K562 (cell line): ENCODE results near the gene ASXL2. TPM values are rescaled to one million over a fixed set of nuclear protein-coding genes. Genes with fewer than 3 reads are reported as not detected.

ENCODE experiments used
- ARID3A ChIP-seq: IDR thresholded peaks from 2 replicates; pipeline ENCODE4 v1.6.1; 2012; ENCODE audit warnings: low read depth, low read length, improper control_type of control experiment, borderline replicate concordance
- ARNT ChIP-seq, 2 experiments: fragments of 450-650 bp; IDR thresholded peaks; 2 replicates each; pipeline ENCODE4 v1.6.1; 2016; ENCODE audit warnings: mild to moderate bottlenecking in 1 of 2
- EHMT2 ChIP-seq: fragments of 450-650 bp; IDR thresholded peaks from 2 replicates; pipeline ENCODE4 v1.6.1; 2018; ENCODE audit warnings: antibody characterized with exemption
- ELF1 ChIP-seq: fragments of 200-800 bp; sonication (Bioruptor generic); IDR thresholded peaks from 2 replicates; pipeline ENCODE4 v1.6.1; 2016; ENCODE audit warnings: missing genetic modification characterization, missing compliant biosample characterization
- EP300 ChIP-seq: IDR thresholded peaks from 2 replicates; pipeline ENCODE4 v1.6.1; 2012; ENCODE audit warnings: low read length, improper control_type of control experiment
- EWSR1 ChIP-seq: fragments of 450-650 bp; IDR thresholded peaks from 2 replicates; pipeline ENCODE4 v1.6.1; 2018; ENCODE audit warnings: borderline replicate concordance, mild to moderate bottlenecking, low read depth, moderate library complexity; ENCODE audit not compliant: partially characterized antibody
- HLTF ChIP-seq: fragments of 450-650 bp; IDR thresholded peaks from 2 replicates; pipeline ENCODE4 v1.6.1; 2016
- KAT2B ChIP-seq: IDR thresholded peaks from one replicate; pipeline ENCODE4 v1.6.1; 2012; ENCODE audit warnings: low read depth, mild to moderate bottlenecking, control low read depth, inconsistent platforms, low read length, moderate library complexity
- KAT7 ChIP-seq: sonication (generic); formaldehyde crosslinking; IDR thresholded peaks from 2 replicates; pipeline ENCODE4 v1.8.0; 2022; ENCODE audit warnings: missing genetic modification reagents, mild to moderate bottlenecking, borderline replicate concordance
- KDM4B ChIP-seq, 2 experiments: fragments of 450-650 bp in 1 of 2; sonication (generic) in 1 of 2; IDR thresholded peaks; 2 replicates each; pipeline ENCODE4 v1.6.1; 2016 to 2017; ENCODE audit warnings: borderline replicate concordance in 2 of 2, antibody characterized with exemption in 1 of 2, low read depth in 1 of 2, mild to moderate bottlenecking in 1 of 2
- MAZ ChIP-seq, 2 experiments: fragments of 450-650 bp in 1 of 2; sonication (generic) in 1 of 2; formaldehyde crosslinking; IDR thresholded peaks in 1 of 2; conservative IDR thresholded peaks in 1 of 2; 2 replicates each; pipeline versions ENCODE4 v1.4.0 to v1.5.0; 2020; ENCODE audit warnings: mild to moderate bottlenecking in 1 of 2, missing genetic modification reagents in 1 of 2
- MITF ChIP-seq: IDR thresholded peaks from 2 replicates; pipeline ENCODE4 v1.6.1; 2014; ENCODE audit warnings: antibody characterized with exemption
- MYBL2 ChIP-seq, 2 experiments: fragments of 450-650 bp in 1 of 2; sonication (generic) in 1 of 2; formaldehyde crosslinking in 1 of 2; IDR thresholded peaks; 2 replicates each; pipeline versions ENCODE4 v1.6.1 to v1.8.1; 2017 to 2022; ENCODE audit warnings: borderline replicate concordance in 1 of 2, inconsistent platforms in 1 of 2, low read depth in 1 of 2, mild to moderate bottlenecking in 1 of 2, missing genetic modification reagents in 1 of 2, moderate library complexity in 1 of 2
- POLR2H ChIP-seq: IDR thresholded peaks from 2 replicates; pipeline ENCODE4 v1.6.1; 2016; ENCODE audit warnings: missing genetic modification characterization, low read depth, mild to moderate bottlenecking, control low read depth, missing compliant biosample characterization, moderate library complexity
- RCOR1 ChIP-seq, 2 experiments: IDR thresholded peaks; 2 replicates each; pipeline ENCODE4 v1.6.1; 2012; ENCODE audit warnings: low read depth in 2 of 2, low read length in 2 of 2, borderline replicate concordance in 1 of 2, improper control_type of control experiment in 1 of 2
- SLC30A9 ChIP-seq: fragments of 250-450 bp; sonication (Bioruptor Pico); IDR thresholded peaks from 2 replicates; pipeline ENCODE4 v1.8.0; 2022; ENCODE audit warnings: mild to moderate bottlenecking, moderate library complexity
- SMAD2 ChIP-seq: fragments of 150-350 bp; IDR thresholded peaks from 2 replicates; pipeline ENCODE4 v1.6.1; 2014; ENCODE audit warnings: low read depth, mild to moderate bottlenecking, low read length
- SMARCA4 ChIP-seq: fragments of 450-650 bp; IDR thresholded peaks from 2 replicates; pipeline ENCODE4 v1.6.1; 2016
- SREBF1 ChIP-seq: fragments of 150-350 bp; IDR thresholded peaks from 2 replicates; pipeline ENCODE4 v1.6.1; 2014; ENCODE audit warnings: antibody characterized with exemption, low read depth, low read length, borderline replicate concordance
- TAL1 ChIP-seq: fragments of 450-650 bp; IDR thresholded peaks from 2 replicates; pipeline ENCODE4 v1.6.1; 2016; ENCODE audit warnings: mild to moderate bottlenecking
- ZFP1 ChIP-seq: fragments of 450-650 bp; formaldehyde crosslinking; IDR thresholded peaks from 2 replicates; pipeline ENCODE4 v1.4.0; 2020; ENCODE audit warnings: mild to moderate bottlenecking, mixed read lengths
- ZNF174 ChIP-seq: fragments of 250-450 bp; sonication (Bioruptor Pico); IDR thresholded peaks from 2 replicates; pipeline ENCODE4 v1.4.0; 2020; ENCODE audit warnings: mild to moderate bottlenecking
- ZNF354B ChIP-seq: fragments of 250-450 bp; sonication (Bioruptor Pico); IDR thresholded peaks from 2 replicates; pipeline ENCODE4 v1.4.0; 2020
- ZNF507 ChIP-seq: conservative IDR thresholded peaks from 2 replicates; pipeline ENCODE4 v1.6.1; 2017; ENCODE audit warnings: missing genetic modification characterization, missing compliant biosample characterization
- ZNF75A ChIP-seq: fragments of 450-650 bp; formaldehyde crosslinking; IDR thresholded peaks from 2 replicates; pipeline ENCODE4 v1.4.0; 2020; ENCODE audit warnings: mild to moderate bottlenecking
- polyA plus RNA-seq, 8 experiments: library from polyadenylated mRNA; depleted of rRNA in 4 of 8; stranded (reverse) in 5 of 8; unstranded in 3 of 8; fragments of >200 nt; fragmentation: Nextera tagmentation in 2 of 8; fragmentation: Illumina TruSeq in 1 of 8; extraction: Ambion mirVana in 2 of 8; extraction: Trizol in 1 of 8; gene quantifications; 2 replicates each; pipeline versions ENCODE4 v1.2.1 to v1.2.3, GENCODE V29; 2011 to 2014; ENCODE audit warnings: inconsistent platforms in 1 of 8, missing spikeins in 1 of 8
- total RNA-seq, 7 experiments: library from RNA; depleted of rRNA in 6 of 7; stranded (reverse); fragments of >200 nt in 6 of 7; fragmentation: Illumina TruSeq in 2 of 7; extraction: Trizol in 2 of 7; gene quantifications; 2 replicates each; pipeline versions ENCODE4 v1.2.1 to v1.2.3, GENCODE V29; 2011 to 2021; ENCODE audit warnings: low replicate concordance in 1 of 7
- TF ChIP-seq, protein P1 (sequence below): IDR thresholded peaks from 3 replicates; pipeline ENCODE4 v1.6.1; 2011; ENCODE audit warnings: borderline replicate concordance, mild to moderate bottlenecking, moderate library complexity; ENCODE audit not compliant: insufficient read length; ENCODE audit errors: extremely low read depth

Gene ASXL2
- total and polyA plus RNA-seq, 9 of the 15 experiments (the other 6 are each of a cell fraction or from before 2014, with no cell fraction given): 2.2 to 25.9 (median 9.0) TPM

DNA sequence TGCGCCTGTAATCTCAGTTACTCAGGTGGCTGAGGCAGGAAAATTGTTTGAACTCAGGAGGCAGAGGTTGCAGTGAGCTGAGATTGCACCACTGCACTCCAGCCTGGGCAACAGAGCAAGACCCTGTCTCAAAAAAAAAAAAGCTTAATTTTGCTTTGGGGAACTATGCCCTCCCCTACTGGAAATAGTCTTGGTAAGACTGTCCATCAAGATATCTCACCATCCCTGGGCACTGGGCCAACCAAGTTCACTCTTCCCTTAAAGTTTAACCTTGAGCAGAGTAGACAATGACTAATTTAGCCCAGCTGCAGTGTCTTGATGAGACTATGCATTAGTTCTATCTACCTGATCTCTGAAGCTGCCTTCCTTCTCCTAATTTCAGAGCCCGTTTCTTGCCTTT is 44.7 kb downstream of the ASXL2 start (continued):
- TF ChIP-seq ARID3A (no peak), MITF (no peak), ZNF75A (CRISPR knock-in tag) (no peak), SMARCA4 (peak; percentile 68), SMAD2 (no peak), EWSR1 (no peak), EP300 (no peak), ARNT (IDR thresholded peaks at IDR 0.05) (no peak), TAL1 (no peak), KAT7 (CRISPR knock-in tag) (no peak), ZNF174 (CRISPR knock-in tag) (no peak), KDM4B (IDR thresholded peaks at IDR 0.05; ENCODE audit: borderline replicate concordance in 2 of 2, low read depth in 1 of 2) (no peak), ELF1 (no peak), HLTF (no peak), ZNF507 (no peak), ZFP1 (CRISPR knock-in tag) (no peak), ZNF354B (no peak), RCOR1 (IDR thresholded peaks at IDR 0.05; ENCODE audit: borderline replicate concordance in 1 of 2, low read depth in 2 of 2, low read length in 2 of 2) (peak in 1 of 2 experiments; percentile 50; a peak in 1 of 4 replicates), SREBF1 (no peak), MAZ (CRISPR knock-in tag; conservative IDR thresholded peaks at IDR 0.05 in 1 of 2, IDR thresholded peaks at IDR 0.05 in 1 of 2) (no peak), SLC30A9 (no peak), KAT2B (no peak), MYBL2 (IDR thresholded peaks at IDR 0.05; ENCODE audit: low read depth) (no peak), MYBL2 (CRISPR knock-in tag; IDR thresholded peaks at IDR 0.05; ENCODE audit: borderline replicate concordance) (no peak), EHMT2 (no peak), POLR2H (no peak)
- TF ChIP-seq, protein P1, sequence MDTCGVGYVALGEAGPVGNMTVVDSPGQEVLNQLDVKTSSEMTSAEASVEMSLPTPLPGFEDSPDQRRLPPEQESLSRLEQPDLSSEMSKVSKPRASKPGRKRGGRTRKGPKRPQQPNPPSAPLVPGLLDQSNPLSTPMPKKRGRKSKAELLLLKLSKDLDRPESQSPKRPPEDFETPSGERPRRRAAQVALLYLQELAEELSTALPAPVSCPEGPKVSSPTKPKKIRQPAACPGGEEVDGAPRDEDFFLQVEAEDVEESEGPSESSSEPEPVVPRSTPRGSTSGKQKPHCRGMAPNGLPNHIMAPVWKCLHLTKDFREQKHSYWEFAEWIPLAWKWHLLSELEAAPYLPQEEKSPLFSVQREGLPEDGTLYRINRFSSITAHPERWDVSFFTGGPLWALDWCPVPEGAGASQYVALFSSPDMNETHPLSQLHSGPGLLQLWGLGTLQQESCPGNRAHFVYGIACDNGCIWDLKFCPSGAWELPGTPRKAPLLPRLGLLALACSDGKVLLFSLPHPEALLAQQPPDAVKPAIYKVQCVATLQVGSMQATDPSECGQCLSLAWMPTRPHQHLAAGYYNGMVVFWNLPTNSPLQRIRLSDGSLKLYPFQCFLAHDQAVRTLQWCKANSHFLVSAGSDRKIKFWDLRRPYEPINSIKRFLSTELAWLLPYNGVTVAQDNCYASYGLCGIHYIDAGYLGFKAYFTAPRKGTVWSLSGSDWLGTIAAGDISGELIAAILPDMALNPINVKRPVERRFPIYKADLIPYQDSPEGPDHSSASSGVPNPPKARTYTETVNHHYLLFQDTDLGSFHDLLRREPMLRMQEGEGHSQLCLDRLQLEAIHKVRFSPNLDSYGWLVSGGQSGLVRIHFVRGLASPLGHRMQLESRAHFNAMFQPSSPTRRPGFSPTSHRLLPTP: no peak
